ENCODE measurements around the gene CAPG.

DNA sequence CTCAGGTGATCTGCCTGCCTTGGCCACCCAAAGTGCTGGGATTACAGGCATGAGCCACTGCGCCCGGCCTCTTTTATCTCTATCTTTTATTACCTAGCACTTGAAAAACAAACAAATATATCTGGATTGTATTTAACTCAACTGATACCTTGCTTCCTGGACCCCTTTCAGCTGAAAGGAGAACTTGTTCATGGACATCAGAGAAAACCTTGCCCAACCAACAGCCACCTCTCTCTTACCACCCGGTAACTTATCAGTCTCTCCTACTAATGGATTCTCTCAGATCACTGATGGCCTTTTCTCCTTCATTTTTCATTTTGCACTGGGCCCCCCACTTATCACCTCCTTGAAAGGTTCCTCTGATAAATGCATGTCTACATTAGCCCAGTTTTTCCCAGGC is 62.6 kb downstream of the CAPG start:
- TF ChIP-seq, protein P1, sequence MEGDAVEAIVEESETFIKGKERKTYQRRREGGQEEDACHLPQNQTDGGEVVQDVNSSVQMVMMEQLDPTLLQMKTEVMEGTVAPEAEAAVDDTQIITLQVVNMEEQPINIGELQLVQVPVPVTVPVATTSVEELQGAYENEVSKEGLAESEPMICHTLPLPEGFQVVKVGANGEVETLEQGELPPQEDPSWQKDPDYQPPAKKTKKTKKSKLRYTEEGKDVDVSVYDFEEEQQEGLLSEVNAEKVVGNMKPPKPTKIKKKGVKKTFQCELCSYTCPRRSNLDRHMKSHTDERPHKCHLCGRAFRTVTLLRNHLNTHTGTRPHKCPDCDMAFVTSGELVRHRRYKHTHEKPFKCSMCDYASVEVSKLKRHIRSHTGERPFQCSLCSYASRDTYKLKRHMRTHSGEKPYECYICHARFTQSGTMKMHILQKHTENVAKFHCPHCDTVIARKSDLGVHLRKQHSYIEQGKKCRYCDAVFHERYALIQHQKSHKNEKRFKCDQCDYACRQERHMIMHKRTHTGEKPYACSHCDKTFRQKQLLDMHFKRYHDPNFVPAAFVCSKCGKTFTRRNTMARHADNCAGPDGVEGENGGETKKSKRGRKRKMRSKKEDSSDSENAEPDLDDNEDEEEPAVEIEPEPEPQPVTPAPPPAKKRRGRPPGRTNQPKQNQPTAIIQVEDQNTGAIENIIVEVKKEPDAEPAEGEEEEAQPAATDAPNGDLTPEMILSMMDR (IDR thresholded peaks at IDR 0.05) = no peak
- TF ChIP-seq POLR2A (IDR thresholded peaks at IDR 0.05) (no peak), EP300 (IDR thresholded peaks at IDR 0.05) (no peak)

Data from upper lobe of left lung (tissue), 4 donors.